Activated CD8-positive, alpha-beta memory T cell treated with anti-CD3 and anti-CD28 coated beads, Interleukin-2, amount 10 ng/mL, durations not matched to agents 7 days and 5 days (primary cell): ENCODE measurements around the gene KIAA0825. TPM values are rescaled to one million over a fixed set of nuclear protein-coding genes. Genes with fewer than 3 reads are reported as not detected.
A peak's percentile ranks its signal among the peaks of the same experiment; 100 is the strongest.

Experiments used
- ATAC-seq: fragments of 150-1000 bp; cut with Tn5 transposase; one replicate; pipeline ENCODE4 v1.10.0; 2021; ENCODE audit warnings: moderate library complexity
- CTCF ChIA-PET: fragments of 350-600 bp; sonication (Branson Sonifier 250); formaldehyde crosslinking; loops from one replicate; lab custom pipeline; 2021; ENCODE audit warnings: antibody characterized with exemption; lab: Charles Lee
- DNase-seq: peaks from one replicate; pipeline ENCODE4 v3.0.0-alpha.2; 2020
- H3K27ac Mint-ChIP-seq: one replicate; pipeline ENCODE4 v1.8.0; 2021; ENCODE audit warnings: mild to moderate bottlenecking, mixed read lengths
- H3K27me3 Mint-ChIP-seq: one replicate; pipeline ENCODE4 v1.8.0; 2021; ENCODE audit warnings: mixed read lengths
- H3K36me3 Mint-ChIP-seq: one replicate; pipeline ENCODE4 v1.8.0; 2021; ENCODE audit warnings: mild to moderate bottlenecking, mixed read lengths
- H3K4me1 Mint-ChIP-seq: one replicate; pipeline ENCODE4 v1.8.0; 2021; ENCODE audit warnings: mixed read lengths
- H3K4me3 Mint-ChIP-seq: one replicate; pipeline ENCODE4 v1.8.0; 2021; ENCODE audit warnings: mild to moderate bottlenecking, moderate library complexity, mixed read lengths
- H3K9me3 Mint-ChIP-seq: one replicate; pipeline ENCODE4 v1.8.0; 2022; ENCODE audit warnings: low read depth, mixed read lengths
- total RNA-seq, 2 experiments: library from RNA; stranded (reverse); gene quantifications; one replicate each; pipeline ENCODE4 v1.2.3, GENCODE V29; 2021

Gene KIAA0825
- total RNA-seq, 2 experiments from 2014 or later = 2.7 to 3.3 TPM

DNA sequence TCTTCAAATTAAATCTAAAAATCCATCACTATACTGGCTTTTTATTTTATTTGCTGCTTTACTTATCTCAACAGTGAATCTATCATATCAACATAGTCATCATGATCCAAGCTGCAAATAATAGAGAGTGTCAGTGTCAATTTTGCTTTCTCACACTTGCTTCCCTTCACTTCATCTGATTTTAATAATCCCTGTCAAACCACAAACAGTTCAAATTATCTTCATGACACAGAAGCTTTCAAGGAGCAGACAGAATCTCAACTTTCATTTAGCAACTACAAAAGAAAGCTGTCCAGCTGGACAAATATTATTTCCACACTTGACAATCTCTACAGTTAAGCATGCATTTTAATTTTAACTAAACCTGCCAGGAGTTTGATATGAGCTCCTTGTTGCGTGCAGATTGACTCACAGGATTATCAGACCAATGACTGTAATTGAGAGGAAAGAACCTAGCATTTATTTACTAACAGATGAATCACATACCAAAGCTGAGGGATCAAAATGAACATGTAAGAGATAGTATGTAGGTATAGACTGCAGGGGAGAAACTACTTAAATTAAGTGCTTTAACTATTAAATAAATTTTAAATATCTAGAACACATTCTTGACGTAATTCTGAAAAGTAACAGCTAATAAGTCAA, 56.0 kb downstream of the KIAA0825 start:
- CTCF ChIA-PET = interaction anchor here (0.6 to 2.1 kb wide), 3 partner anchors 9 to 1179 kb away, joined by 4 to 7 read pairs (median 6); no protein-coding TSS in a partner anchor
- peaks cover 7% of the 10 kb centered on the region for H3K36me3 Mint-ChIP-seq
- no peak overlapping the region for H3K4me3 Mint-ChIP-seq
- peaks cover 2% of the 10 kb centered on the region for H3K4me1 Mint-ChIP-seq
- H3K9me3 Mint-ChIP-seq = peaks cover 6% of the 10 kb centered on the region
- ATAC-seq = no peak
- no peaks in the 10 kb centered on the region for H3K27me3 Mint-ChIP-seq
- no peak overlapping the region for H3K27ac Mint-ChIP-seq
- DNase-seq = no peak

DNA sequence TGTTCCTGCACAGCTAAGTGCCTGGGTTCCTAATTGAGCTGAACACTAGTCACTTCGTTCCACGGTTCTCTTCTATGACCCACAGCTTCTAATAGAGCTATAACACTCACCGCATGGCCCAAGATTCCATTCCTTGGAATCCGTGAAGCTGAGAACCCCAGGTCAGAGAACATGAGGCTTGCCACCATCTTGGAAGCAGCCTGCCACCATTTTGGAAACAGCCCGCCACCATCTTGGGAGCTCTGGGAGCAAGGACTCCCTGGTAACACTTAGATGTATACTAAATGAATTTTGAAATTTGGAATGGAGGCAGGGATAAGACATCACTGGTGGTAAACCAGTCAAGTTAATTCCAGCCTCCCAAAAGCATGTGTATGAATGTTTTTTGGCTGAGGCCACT, 60.4 kb downstream of the KIAA0825 start:
- CTCF ChIA-PET = no interaction called here
- no peak for DNase-seq
- Mint-ChIP-seq H3K27me3 (no peaks in the 10 kb centered on the region), H3K27ac (no peak overlapping the region), H3K9me3 (peaks cover 2% of the 10 kb centered on the region), H3K4me3 (no peak overlapping the region), H3K4me1 (no peaks in the 10 kb centered on the region), H3K36me3 (peaks cover 5% of the 10 kb centered on the region)
- no peak for ATAC-seq

DNA sequence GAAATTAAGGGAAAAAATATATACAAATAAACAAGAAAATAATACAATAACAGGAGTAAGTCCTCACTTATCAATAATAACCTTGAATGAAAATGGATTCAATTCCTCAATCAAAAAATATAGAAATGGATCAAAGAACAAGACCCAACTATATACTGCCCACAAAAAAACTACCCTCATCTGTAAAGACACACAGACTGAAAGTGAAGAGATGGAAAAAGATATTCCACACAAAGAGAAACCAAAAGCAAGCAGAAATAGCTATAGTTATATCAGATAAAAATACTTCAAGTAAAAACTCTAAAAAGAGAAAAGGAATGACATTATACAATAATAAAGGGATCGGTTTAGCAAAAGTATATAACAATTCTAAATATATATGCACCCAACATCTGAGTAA, 66.5 kb downstream of the KIAA0825 start:
- Mint-ChIP-seq H3K9me3 (peaks cover 2% of the 10 kb centered on the region), H3K27me3 (no peaks in the 10 kb centered on the region), H3K4me1 (peaks cover 7% of the 10 kb centered on the region), H3K27ac (no peak overlapping the region), H3K4me3 (no peak overlapping the region), H3K36me3 (peaks cover 14% of the 10 kb centered on the region)
- DNase-seq (no peak), ATAC-seq (peak; percentile 66)
- CTCF ChIA-PET = no interaction called here

GRCh38 chr5:94545870-94546625, 72.4 kb downstream of the KIAA0825 start:
- Mint-ChIP-seq H3K36me3 (peaks cover 26% of the 10 kb centered on the region), H3K27ac (no peak overlapping the region), H3K4me3 (no peak overlapping the region), H3K27me3 (no peaks in the 10 kb centered on the region), H3K9me3 (peaks cover 4% of the 10 kb centered on the region), H3K4me1 (peaks cover 7% of the 10 kb centered on the region)
- ATAC-seq = no peak
- CTCF ChIA-PET = no interaction called here
- no peak for DNase-seq

GRCh38 chr5:94544875-94545547, 73.4 kb downstream of the KIAA0825 start:
- CTCF ChIA-PET = no interaction called here
- Mint-ChIP-seq H3K4me1 (peaks cover 5% of the 10 kb centered on the region), H3K9me3 (peaks cover 9% of the 10 kb centered on the region)

DNA sequence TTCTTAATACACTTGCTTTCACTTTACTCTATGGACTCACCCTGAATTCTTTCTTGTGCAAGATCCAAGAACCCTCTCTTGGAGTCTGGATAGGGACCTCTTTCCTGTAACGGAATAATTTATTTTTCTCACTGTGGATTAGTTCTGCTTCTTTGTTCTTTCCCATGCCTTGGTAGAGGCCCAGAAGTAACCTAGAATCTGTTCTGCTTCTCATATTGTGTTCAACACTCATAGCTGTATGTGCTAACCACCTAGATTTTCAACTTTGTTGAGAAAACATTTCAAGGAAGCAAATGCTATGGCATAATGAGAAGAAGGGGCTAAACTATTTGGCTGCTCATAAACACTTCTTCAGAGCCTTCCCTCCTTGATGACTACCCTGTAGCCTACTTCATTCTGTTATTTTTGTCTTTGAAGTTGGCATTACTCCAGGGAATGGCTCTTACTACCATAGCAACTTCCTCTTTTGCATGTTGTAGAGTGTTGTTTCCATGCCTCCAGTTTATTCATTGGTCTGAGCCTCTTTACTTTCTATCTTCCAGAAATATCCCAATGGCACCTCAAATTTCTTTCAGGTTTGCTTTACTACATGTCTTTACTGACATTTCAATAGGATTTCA, 74.3 kb downstream of the KIAA0825 start:
- no peak overlapping the region for H3K4me3 Mint-ChIP-seq
- no peak for DNase-seq
- peaks cover 10% of the 10 kb centered on the region for H3K9me3 Mint-ChIP-seq
- no peak for ATAC-seq
- H3K36me3 Mint-ChIP-seq = peaks cover 26% of the 10 kb centered on the region
- CTCF ChIA-PET = no interaction called here
- peaks cover 5% of the 10 kb centered on the region for H3K4me1 Mint-ChIP-seq
- H3K27ac Mint-ChIP-seq = no peak overlapping the region
- no peaks in the 10 kb centered on the region for H3K27me3 Mint-ChIP-seq

More at GRCh38 chr5:94544875-94545547, 73.4 kb downstream of the KIAA0825 start:
- peaks cover 30% of the 10 kb centered on the region for H3K36me3 Mint-ChIP-seq
- DNase-seq (no peak), ATAC-seq (no peak)
- H3K4me3 Mint-ChIP-seq = no peak overlapping the region
- no peaks in the 10 kb centered on the region for H3K27me3 Mint-ChIP-seq
- no peak overlapping the region for H3K27ac Mint-ChIP-seq

DNA sequence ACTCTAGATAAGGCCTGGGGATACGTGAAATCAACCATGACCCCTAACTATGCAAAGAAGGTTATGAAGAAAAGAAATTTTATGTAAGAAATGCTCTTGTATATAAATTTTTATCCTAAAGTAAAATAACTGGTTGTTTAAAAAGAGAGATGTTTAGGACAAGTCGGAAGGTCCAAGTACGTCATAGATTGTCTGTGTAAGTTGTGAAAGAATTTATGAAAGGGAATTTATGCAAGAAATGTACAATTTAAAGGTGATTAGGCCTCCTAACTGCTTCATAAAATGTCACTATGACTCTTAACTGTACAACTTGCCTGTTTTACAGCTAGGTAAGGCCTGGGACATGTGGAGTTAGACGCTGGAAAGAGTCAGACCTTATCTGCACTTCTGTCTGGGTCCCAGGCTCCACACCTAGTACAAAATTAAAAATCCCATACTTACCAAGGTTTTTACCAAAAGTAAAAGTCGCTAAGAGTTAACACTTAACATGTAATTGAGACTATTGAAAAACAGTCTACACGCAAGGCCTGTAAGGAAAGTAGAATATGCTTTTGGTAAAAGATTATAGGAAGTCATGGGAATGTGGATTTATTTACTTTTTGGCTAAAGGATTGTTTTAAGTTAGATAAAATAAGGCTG, 77.4 kb downstream of the KIAA0825 start:
- no peak overlapping the region for H3K4me3 Mint-ChIP-seq
- H3K4me1 Mint-ChIP-seq = peaks cover 3% of the 10 kb centered on the region
- H3K9me3 Mint-ChIP-seq = peaks cover 10% of the 10 kb centered on the region
- no peak for DNase-seq
- H3K27ac Mint-ChIP-seq = no peak overlapping the region
- no peak for ATAC-seq
- CTCF ChIA-PET = no interaction called here
- peaks cover 28% of the 10 kb centered on the region for H3K36me3 Mint-ChIP-seq
- no peaks in the 10 kb centered on the region for H3K27me3 Mint-ChIP-seq

- H3K9me3 Mint-ChIP-seq = peaks cover 10% of the 10 kb centered on the region
- CTCF ChIA-PET = no interaction called here
- H3K36me3 Mint-ChIP-seq = peaks cover 25% of the 10 kb centered on the region
- H3K27me3 Mint-ChIP-seq = no peaks in the 10 kb centered on the region
- no peak overlapping the region for H3K4me3 Mint-ChIP-seq
- DNase-seq (no peak), ATAC-seq (no peak)
- H3K4me1 Mint-ChIP-seq = no peaks in the 10 kb centered on the region
- no peak overlapping the region for H3K27ac Mint-ChIP-seq
Observed at GRCh38 chr5:94538260-94538659, 80.1 kb downstream of the KIAA0825 start.

- Mint-ChIP-seq H3K36me3 (no peaks in the 10 kb centered on the region), H3K27me3 (no peaks in the 10 kb centered on the region), H3K4me3 (no peak overlapping the region), H3K4me1 (peaks cover 6% of the 10 kb centered on the region), H3K9me3 (no peaks in the 10 kb centered on the region), H3K27ac (no peak overlapping the region)
- CTCF ChIA-PET = interaction anchor here (1.4 to 2.2 kb wide), 3 partner anchors 166 to 212 kb away, joined by 3 to 11 read pairs (median 4); no protein-coding TSS in a partner anchor
- ATAC-seq (no peak), DNase-seq (no peak)
Observed at GRCh38 chr5:94526706-94527105, 91.7 kb downstream of the KIAA0825 start.

GRCh38 chr5:94524841-94525697, 93.3 kb downstream of the KIAA0825 start:
- H3K27me3 Mint-ChIP-seq = no peaks in the 10 kb centered on the region
- H3K9me3 Mint-ChIP-seq = no peaks in the 10 kb centered on the region
- no peak overlapping the region for H3K27ac Mint-ChIP-seq
- H3K4me1 Mint-ChIP-seq = peaks cover 6% of the 10 kb centered on the region
- CTCF ChIA-PET = interaction anchor here (0.6 to 2.8 kb wide), 16 partner anchors 10 to 325 kb away, joined by 3 to 41 read pairs (median 6); partner anchors contain the start of genes KIAA0825 and SLF1
- ATAC-seq (peak; percentile 80), DNase-seq (peak; percentile 44)
- no peak overlapping the region for H3K4me3 Mint-ChIP-seq
- no peaks in the 10 kb centered on the region for H3K36me3 Mint-ChIP-seq

GRCh38 chr5:94523018-94523417, 95.4 kb downstream of the KIAA0825 start:
- CTCF ChIA-PET = interaction anchor here (2.5 to 2.8 kb wide), 2 partner anchors 170 to 215 kb away, joined by 15 to 41 read pairs; no protein-coding TSS in a partner anchor
- ATAC-seq (no peak), DNase-seq (no peak)
- H3K9me3 Mint-ChIP-seq = no peaks in the 10 kb centered on the region
- peaks cover 6% of the 10 kb centered on the region for H3K4me1 Mint-ChIP-seq
- no peaks in the 10 kb centered on the region for H3K36me3 Mint-ChIP-seq
- no peak overlapping the region for H3K4me3 Mint-ChIP-seq
- no peaks in the 10 kb centered on the region for H3K27me3 Mint-ChIP-seq
- no peak overlapping the region for H3K27ac Mint-ChIP-seq

DNA sequence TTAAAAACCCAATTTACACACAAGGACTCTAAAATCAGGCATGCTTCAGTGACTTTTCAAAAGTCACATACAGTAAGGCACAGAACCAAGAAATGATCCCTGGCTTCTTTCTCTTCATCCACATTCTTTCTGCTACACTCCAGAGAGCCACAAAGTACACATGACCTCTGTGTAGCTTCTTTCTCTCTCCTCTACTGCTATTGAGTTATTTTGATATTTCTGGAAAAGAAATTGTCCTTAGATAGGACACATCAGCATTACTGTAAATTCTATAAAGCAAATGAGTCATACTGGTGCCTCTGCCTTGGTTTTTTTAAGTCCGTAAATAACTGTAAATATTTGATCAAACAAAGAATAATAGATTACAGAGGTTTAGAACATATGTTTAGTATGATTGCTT, 96.3 kb downstream of the KIAA0825 start:
- Mint-ChIP-seq H3K4me1 (peaks cover 6% of the 10 kb centered on the region), H3K27me3 (no peaks in the 10 kb centered on the region), H3K9me3 (no peaks in the 10 kb centered on the region), H3K27ac (no peak overlapping the region), H3K4me3 (no peak overlapping the region), H3K36me3 (no peaks in the 10 kb centered on the region)
- ATAC-seq (no peak), DNase-seq (no peak)
- CTCF ChIA-PET = no interaction called here
